ENCODE data around the gene RNU1-3. TPM values are rescaled to one million over a fixed set of nuclear protein-coding genes. Genes with fewer than 3 reads are reported as not detected.

Gene RNU1-3
- total RNA-seq: under 0.01 TPM in 2 replicates

GRCh38 chr1:16666502-16667413 lies at the start of gene RNU1-3:
RNU1-3 (minus strand) TSS chr1:16666948.

Small RNA genes lying within 50 kb of the gene (small RNA-seq; reads per million reads assigned to genes)
- not detected for gene RNU1-3

Other genes starting within 250 kb of the RNU1-3 start
- not detected in 2 replicates for gene SPATA21, start 229.5 kb downstream of the RNU1-3 start, total RNA-seq
- gene NECAP2, start 226.2 kb downstream of the RNU1-3 start, total RNA-seq: 47.9 and 67.9 TPM in 2 replicates
- gene RNU1-1, start 152.7 kb downstream of the RNU1-3 start, total RNA-seq: under 0.01 TPM in 2 replicates
- gene NBPF1, start 53.4 kb downstream of the RNU1-3 start, total RNA-seq: 32.2 and 41.8 TPM in 2 replicates
- under 0.01 TPM in 2 replicates for gene RNU1-4, start 73.6 kb upstream of the RNU1-3 start, total RNA-seq
- under 0.01 TPM in 2 replicates for gene RNU1-2, start 229.0 kb upstream of the RNU1-3 start, total RNA-seq